GM12874 (cell line): ENCODE data around the gene KIAA1217.

ENCODE experiments used
- CTCF ChIP-seq: IDR thresholded peaks from 2 replicates; pipeline ENCODE4 v1.5.1; 2011; ENCODE audit warnings: low read depth, mild to moderate bottlenecking, control low read depth, low read length, moderate library complexity; ENCODE audit not compliant: insufficient read depth

The KIAA1217 gene

GRCh38 chr10:24459836-24460235 is 250.9 kb downstream of the KIAA1217 start:
- TF ChIP-seq CTCF, result no peak

GRCh38 chr10:24462291-24462813 is 253.4 kb downstream of the KIAA1217 start:
- no peak for TF ChIP-seq CTCF

- no peak for TF ChIP-seq CTCF
Measured at GRCh38 chr10:24462889-24463552, 254.1 kb downstream of the KIAA1217 start.

GRCh38 chr10:24463611-24464426 is 254.9 kb downstream of the KIAA1217 start:
- no peak for TF ChIP-seq CTCF

- no peak for TF ChIP-seq CTCF
Measured at GRCh38 chr10:24465124-24465874, 256.4 kb downstream of the KIAA1217 start.

- no peak for TF ChIP-seq CTCF
Measured at GRCh38 chr10:24465891-24466818, 257.2 kb downstream of the KIAA1217 start.
